Aorta (tissue), 5 donors: ENCODE measurements around the gene ROBO1. TPM values are rescaled to one million over a fixed set of nuclear protein-coding genes. Genes with fewer than 3 reads are reported as not detected.
"Not testable (repeated sequence)": the region's sequence is repeated elsewhere in the genome, so short reads cannot be mapped to it uniquely, and the experiment has no call there.

Source experiments
- ATAC-seq: fragments of 200-7000 bp; cut with Tn5 transposase; one replicate; pipeline ENCODE4 v1.9.1; 2022; ENCODE audit warnings: moderate library complexity; ENCODE audit not compliant: low FRiP score
- DNase-seq, 2 donors: peaks; one replicate each; pipeline ENCODE4 v3.0.0-alpha.2; 2020
- H3K27ac ChIP-seq, 2 donors: one replicate each; pipeline ENCODE4 v1.5.1; 2013; ENCODE audit warnings: low read length in 2 of 2, mild to moderate bottlenecking in 2 of 2, moderate library complexity in 2 of 2, control low read depth in 1 of 2, inconsistent platforms in 1 of 2, low read depth in 1 of 2
- H3K27me3 ChIP-seq, 2 donors: one replicate each; pipeline ENCODE4 v1.6.1; 2013; ENCODE audit warnings: control low read depth in 1 of 2, low read length in 1 of 2, mild to moderate bottlenecking in 1 of 2, moderate library complexity in 1 of 2; ENCODE audit not compliant: insufficient read depth in 2 of 2, control insufficient read depth in 1 of 2
- H3K36me3 ChIP-seq, 2 donors: one replicate each; pipeline ENCODE4 v1.6.1; 2013; ENCODE audit warnings: control low read depth in 1 of 2, low read length in 1 of 2, mild to moderate bottlenecking in 1 of 2; ENCODE audit not compliant: insufficient read depth in 2 of 2, control insufficient read depth in 1 of 2
- H3K4me1 ChIP-seq, 2 donors: one replicate each; pipeline ENCODE4 v1.6.1; 2013; ENCODE audit warnings: low read length in 2 of 2, control low read depth in 1 of 2, mild to moderate bottlenecking in 1 of 2, moderate library complexity in 1 of 2; ENCODE audit not compliant: insufficient read depth in 2 of 2, control insufficient read depth in 1 of 2
- H3K4me3 ChIP-seq, 2 donors: one replicate each; pipeline ENCODE4 v1.5.1; 2013; ENCODE audit warnings: low read length in 2 of 2, control low read depth in 1 of 2, mild to moderate bottlenecking in 1 of 2
- H3K9me3 ChIP-seq: one replicate; pipeline ENCODE4 v1.6.1; 2013; ENCODE audit warnings: mild to moderate bottlenecking, low read length; ENCODE audit not compliant: control insufficient read depth
- WGBS, 2 donors: extraction: QIAGEN DNeasy Blood & Tissue Kit; methylation state at CpG; one replicate each; pipeline ENCODE4 v1.1.7; 2013; 5-methylcytosine and 5-hydroxymethylcytosine counted together
- intact Hi-C, 2 donors: fragments of 100-400 bp; cut with DNase I; formaldehyde crosslinking; loops; one replicate each; pipeline versions ENCODE4 v1.14.2 to v1.15.0; 2022
- polyA plus RNA-seq, 2 donors: library from polyadenylated mRNA; stranded (reverse); fragments of 200-250 nt; gene quantifications; one replicate each; pipeline ENCODE4 v1.2.3, GENCODE V29; 2013
- total RNA-seq, 2 donors: library from RNA; stranded (reverse); fragmentation: NEBNext Ultra II Directional; extraction: Animal tissue kit (Norgen Biotek cat#: 25700); gene quantifications; one replicate each; pipeline ENCODE4 v1.2.1, GENCODE V29; 2021
- donor health status: healthy with polysubstance abuse.
- donor health status: Bipolar disorder and iron deficiency.
- donor health status: DM: no; HTN: no; CAD: no.
- donor health status: DM: no; HTN: no; CAD: no.
- donor health status: DM: yes; HTN: yes; CAD: no.

Gene ROBO1
- total and polyA plus RNA-seq, 4 donors: 2.1 to 33.1 (median 16.6) TPM

DNA sequence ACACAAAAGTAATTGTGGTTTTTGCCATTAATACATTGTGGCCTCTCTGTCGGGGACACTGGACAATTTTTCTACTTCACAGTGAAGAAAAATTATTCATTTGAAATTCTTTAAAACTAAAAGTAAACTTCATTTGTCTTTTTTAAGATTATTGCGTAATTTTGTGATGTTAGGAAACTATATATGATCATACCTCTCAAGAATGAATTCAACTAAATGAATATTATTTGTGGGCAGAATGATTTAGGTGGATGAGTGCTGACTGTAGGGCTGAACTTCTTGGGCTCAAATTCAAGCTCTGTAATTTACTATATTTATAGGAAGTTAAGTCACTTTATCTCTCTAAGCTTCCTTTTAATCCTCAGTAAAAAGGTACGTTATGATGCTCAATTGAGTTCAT is 441.2 kb downstream of the ROBO1 start:
- ATAC-seq (no peak), DNase-seq (no peak)
- Histone ChIP-seq H3K4me1 (no peaks in the 10 kb centered on the region), H3K27me3 (no peaks in the 10 kb centered on the region), H3K9me3 (no peaks in the 10 kb centered on the region), H3K4me3 (no peak overlapping the region), H3K27ac (no peak overlapping the region), H3K36me3 (no peaks in the 10 kb centered on the region)
- WGBS, 2 donors: 71 to 86% methylated on average over 3 of the region's 3 CpGs
- intact Hi-C loops: no loop called here

DNA sequence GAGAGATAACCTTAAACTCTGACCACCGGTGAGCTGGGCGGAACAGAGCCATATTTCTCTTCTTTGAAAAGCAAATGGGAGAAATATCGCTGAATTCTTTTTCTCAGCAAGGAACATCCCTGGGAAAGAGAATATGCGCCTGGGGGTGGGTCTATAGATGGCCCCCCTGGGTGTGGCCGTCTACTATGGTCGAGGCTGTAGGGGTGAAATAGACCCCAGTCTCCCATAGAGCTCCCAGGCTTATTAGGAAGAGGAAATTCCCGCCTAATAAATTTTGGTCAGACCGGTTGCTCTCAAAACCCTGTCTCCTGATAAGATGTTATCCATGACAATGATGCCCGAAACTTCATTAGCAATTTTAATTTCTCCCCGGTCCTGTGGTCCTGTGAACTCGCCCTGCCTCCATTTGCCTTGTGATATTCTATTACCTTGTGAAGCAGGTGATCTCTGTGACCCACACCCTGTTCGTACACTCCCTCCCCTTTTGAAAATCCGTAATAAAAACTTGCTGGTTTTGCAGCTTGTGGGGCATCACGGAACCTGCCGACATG is 441.9 kb downstream of the ROBO1 start:
- H3K4me3 ChIP-seq, intact Hi-C loops, H3K9me3 ChIP-seq, H3K27me3 ChIP-seq, H3K4me1 ChIP-seq, H3K27ac ChIP-seq, DNase-seq, ATAC-seq, H3K36me3 ChIP-seq: not testable (repeated sequence)
- WGBS, 2 donors: 81 to 88% methylated on average over 15 of the region's 15 CpGs

DNA sequence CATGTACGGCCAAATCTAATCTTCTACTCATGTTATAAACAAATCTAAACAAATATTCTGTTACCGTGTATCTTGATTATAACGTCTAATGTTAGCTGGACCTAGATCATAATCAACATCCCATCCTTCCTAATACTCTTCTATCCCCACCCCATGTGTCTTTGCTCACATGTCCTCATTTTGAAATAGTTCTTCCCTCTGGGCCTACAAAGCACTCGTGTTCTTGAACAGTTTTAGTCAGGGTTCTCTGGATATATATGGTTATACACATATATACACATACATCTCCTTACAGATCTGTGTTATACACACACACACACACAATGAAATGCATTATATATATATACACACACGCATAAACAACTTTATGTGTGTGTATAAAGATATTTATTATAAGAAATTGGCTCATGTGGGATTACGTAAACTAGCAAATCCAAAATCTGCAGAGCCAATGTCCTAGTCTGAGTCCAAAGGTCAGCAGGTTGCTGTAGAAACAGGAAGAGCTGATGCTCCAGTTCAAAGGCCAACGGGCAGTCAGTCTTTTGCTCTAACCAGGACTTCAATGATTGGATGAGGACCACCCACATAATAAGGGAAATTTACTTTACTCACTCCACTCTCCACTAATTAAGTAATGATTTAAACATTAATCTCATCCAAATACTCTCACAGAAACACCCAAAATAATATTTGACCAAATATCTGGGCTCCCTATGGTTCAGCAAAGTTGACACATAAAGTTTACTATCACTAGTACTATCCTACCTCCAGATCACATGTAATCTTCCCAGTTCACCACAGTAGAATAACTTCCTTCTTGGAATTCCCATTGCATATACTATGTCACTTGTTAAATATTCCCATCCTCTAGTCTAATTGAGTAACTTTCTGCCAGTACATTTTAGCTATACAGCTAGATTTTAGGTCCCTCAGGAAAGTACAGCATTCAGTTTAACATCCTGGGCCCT is 450.0 kb downstream of the ROBO1 start:
- intact Hi-C loops: no loop called here
- Histone ChIP-seq H3K4me1 (no peaks in the 10 kb centered on the region), H3K4me3 (no peak overlapping the region), H3K9me3 (no peaks in the 10 kb centered on the region), H3K36me3 (no peaks in the 10 kb centered on the region), H3K27me3 (no peaks in the 10 kb centered on the region), H3K27ac (no peak overlapping the region)
- DNase-seq (no peak), ATAC-seq (no peak)
- WGBS, 2 donors: 83 to 86% methylated on average over 7 of the region's 7 CpGs

DNA sequence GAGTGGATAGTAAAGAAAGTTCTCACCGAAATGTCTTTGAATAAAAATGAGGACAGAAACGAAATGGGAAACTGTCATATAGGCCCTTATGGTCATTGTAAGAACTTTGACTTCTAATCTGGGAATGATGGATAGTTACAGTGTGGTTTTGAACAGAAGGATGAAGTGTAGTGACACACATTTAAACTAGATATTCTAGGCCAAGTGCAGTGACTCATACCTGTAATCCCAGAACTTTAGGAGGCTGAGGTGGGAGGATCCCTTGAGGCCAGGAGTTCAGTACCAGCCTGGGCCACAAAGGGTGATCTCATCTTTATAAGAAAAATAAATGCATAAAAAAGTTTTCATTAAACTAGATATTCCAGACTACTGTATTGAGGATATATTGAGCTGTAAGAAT is 452.8 kb downstream of the ROBO1 start:
- ATAC-seq: no peak
- Histone ChIP-seq H3K27ac (no peak overlapping the region), H3K27me3 (no peaks in the 10 kb centered on the region), H3K36me3 (no peaks in the 10 kb centered on the region), H3K4me1 (no peaks in the 10 kb centered on the region), H3K4me3 (no peak overlapping the region), H3K9me3 (no peaks in the 10 kb centered on the region)
- no peak for DNase-seq
- WGBS, 2 donors: 70 to 73% methylated on average over 2 of the region's 2 CpGs
- intact Hi-C loops: no loop called here

DNA sequence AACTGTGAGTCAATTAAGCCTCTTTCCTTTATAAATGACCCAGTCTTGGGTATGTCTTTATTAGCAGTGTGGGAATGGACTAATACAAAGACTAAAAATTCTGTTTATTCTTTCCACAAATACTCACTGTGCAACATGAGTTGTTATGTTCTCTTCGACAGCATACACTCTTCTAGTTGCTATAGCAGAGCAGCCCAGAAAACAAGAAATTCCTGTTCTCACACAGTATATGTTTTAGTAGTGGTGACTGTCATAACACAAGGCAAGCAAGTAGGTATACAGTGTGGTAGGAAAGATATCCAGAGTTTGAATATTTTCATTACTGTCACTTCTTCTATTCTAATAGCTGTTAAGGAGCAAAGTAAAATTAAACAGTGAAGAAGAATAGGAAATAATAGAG is 453.3 kb downstream of the ROBO1 start:
- intact Hi-C loops: no loop called here
- Histone ChIP-seq H3K27ac (no peak overlapping the region), H3K4me1 (no peaks in the 10 kb centered on the region), H3K4me3 (no peak overlapping the region), H3K36me3 (no peaks in the 10 kb centered on the region), H3K9me3 (no peaks in the 10 kb centered on the region), H3K27me3 (no peaks in the 10 kb centered on the region)
- DNase-seq (no peak), ATAC-seq (no peak)
- WGBS, 2 donors: 79 to 89% methylated on average over 1 of the region's 1 CpG

DNA sequence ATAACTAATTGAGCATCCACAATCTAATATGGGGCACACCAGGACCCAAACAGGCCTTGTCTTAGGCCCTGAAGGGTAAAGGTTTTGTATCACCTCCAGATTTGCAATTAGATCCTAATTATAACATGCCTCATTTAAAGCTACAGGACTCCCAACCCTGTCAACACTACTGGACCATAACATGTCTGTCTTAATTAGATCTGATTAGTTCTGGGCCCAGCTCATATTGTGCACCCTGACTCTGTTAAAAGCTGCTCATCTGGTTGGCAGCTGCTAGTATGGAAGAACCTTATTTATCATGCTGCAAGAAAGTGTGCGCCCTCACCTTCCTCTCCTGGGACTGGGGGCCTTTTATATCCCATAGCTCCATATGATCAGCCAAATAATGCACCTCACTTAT is 457.8 kb downstream of the ROBO1 start:
- H3K4me1 ChIP-seq: no peaks in the 10 kb centered on the region
- 75 to 95% methylated on average over 1 of the region's 1 CpG for WGBS, 2 donors
- intact Hi-C loops: no loop called here
- DNase-seq (no peak), ATAC-seq (no peak)
- no peaks in the 10 kb centered on the region for H3K27me3 ChIP-seq
- H3K9me3 ChIP-seq: no peaks in the 10 kb centered on the region
- no peaks in the 10 kb centered on the region for H3K36me3 ChIP-seq
- H3K27ac ChIP-seq: no peak overlapping the region
- H3K4me3 ChIP-seq: no peak overlapping the region

DNA sequence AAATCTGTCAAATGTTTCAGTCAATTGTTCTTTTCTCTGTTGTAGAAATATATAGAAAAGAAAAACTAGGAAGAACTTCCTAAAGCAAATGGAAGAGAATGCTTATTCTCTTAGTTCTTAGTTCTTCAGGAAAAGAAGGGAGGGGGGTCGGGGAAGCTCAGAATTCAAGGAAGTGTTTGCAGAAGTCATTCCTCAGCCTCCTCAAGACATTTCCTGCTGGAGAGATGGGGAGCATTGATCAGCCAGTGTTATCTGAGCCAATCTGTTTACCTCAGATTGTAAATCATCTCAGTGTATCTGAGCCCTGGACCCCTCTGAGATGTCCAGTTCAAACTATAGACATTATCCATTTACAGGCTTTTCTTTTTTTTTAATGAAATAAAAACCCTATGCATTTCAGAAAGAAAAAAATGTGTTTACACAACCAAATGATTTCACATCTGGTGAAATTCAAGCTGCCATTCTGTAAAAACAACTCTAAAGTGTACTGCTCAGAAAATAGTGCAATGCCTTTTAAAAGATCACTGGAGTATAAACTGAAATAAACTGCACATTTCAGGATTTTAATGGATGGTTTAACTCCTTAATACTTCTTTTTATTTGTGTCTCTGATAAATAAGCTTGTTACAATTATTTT is 460.7 kb downstream of the ROBO1 start:
- ATAC-seq (no peak), DNase-seq (no peak)
- intact Hi-C loops: no loop called here
- no peak overlapping the region for H3K27ac ChIP-seq
- no peaks in the 10 kb centered on the region for H3K9me3 ChIP-seq
- H3K4me1 ChIP-seq: no peaks in the 10 kb centered on the region
- no peaks in the 10 kb centered on the region for H3K36me3 ChIP-seq
- H3K27me3 ChIP-seq: no peaks in the 10 kb centered on the region
- WGBS, 2 donors: 7 to 25% methylated on average over 1 of the region's 1 CpG
- no peak overlapping the region for H3K4me3 ChIP-seq

DNA sequence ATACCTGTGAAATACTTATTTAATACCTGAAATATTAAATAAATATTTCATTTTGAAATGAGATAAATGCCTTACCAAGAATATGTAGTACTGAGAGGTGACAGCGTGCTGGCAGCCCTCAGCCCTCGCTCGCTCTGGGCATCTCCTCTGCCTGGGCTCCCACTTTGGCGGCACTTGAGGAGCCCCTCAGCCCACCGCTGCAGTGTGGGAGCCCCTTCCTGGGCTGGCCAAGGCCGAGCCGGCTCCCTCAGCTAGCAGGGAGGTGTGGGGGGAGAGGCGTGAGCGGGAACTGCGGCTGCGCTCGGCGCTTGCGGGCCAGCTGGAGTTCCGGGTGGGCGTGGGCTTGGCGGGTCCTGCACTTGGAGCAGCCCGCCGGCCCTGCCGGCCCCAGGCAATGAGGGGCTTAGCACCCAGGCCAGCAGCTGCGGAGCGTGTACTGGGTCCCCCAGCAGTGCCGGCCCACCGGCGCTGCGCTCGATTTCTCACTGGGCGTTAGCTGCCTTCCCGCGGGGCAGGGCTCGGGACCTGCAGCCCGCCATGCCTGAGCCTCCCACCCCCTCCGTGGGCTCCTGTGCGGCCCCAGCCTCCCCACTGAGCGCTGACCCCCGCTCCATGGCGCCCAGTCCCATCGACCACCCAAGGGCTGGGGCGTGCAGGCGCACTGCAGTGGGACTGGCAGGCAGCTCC is 467.7 kb downstream of the ROBO1 start:
- 96 to 97% methylated on average over 29 to 40 of the region's 40 CpGs for WGBS, 2 donors
- H3K4me1 ChIP-seq, H3K27ac ChIP-seq, H3K4me3 ChIP-seq, H3K9me3 ChIP-seq, intact Hi-C loops, H3K27me3 ChIP-seq, ATAC-seq, H3K36me3 ChIP-seq: not testable (repeated sequence)
- DNase-seq: peak in 1 of 2 donors; percentile 62
